Measurements from ENCODE around the gene GPR141.

DNA sequence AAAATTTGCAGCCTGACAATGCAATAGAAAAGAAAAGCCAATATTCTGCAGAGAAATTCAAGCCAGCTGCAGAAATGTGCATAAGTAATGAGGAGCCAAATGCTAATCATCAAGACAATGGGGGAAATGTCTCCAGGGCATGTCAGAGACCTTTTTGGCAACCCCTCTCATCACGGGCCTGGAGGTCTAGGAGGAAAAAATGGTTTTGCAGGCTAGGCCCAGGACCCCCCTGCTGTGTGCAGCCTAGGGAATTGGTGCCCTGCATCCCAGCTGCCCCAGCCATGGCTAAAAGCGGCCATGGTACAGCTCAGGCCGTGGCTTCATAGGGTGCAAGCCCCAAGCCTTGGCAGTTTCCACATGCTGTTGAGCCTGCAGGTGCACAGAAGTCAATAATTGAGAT lies 92.4 kb downstream of the GPR141 start:
- TF ChIP-seq, protein P1, sequence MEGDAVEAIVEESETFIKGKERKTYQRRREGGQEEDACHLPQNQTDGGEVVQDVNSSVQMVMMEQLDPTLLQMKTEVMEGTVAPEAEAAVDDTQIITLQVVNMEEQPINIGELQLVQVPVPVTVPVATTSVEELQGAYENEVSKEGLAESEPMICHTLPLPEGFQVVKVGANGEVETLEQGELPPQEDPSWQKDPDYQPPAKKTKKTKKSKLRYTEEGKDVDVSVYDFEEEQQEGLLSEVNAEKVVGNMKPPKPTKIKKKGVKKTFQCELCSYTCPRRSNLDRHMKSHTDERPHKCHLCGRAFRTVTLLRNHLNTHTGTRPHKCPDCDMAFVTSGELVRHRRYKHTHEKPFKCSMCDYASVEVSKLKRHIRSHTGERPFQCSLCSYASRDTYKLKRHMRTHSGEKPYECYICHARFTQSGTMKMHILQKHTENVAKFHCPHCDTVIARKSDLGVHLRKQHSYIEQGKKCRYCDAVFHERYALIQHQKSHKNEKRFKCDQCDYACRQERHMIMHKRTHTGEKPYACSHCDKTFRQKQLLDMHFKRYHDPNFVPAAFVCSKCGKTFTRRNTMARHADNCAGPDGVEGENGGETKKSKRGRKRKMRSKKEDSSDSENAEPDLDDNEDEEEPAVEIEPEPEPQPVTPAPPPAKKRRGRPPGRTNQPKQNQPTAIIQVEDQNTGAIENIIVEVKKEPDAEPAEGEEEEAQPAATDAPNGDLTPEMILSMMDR (IDR thresholded peaks at IDR 0.05; ENCODE audit: low read length): no peak
- TF ChIP-seq EZH2phosphoT487 (IDR thresholded peaks at IDR 0.05; ENCODE audit: low read length) (no peak), EZH2 (optimal IDR thresholded peaks at IDR 0.05; ENCODE audit: low read depth, low read length) (no peak)

All from MM.1S (cell line).